ENCODE results near the gene CSRP1.
"Not testable (repeated sequence)": the region's sequence is repeated elsewhere in the genome, so short reads cannot be mapped to it uniquely, and the experiment has no call there.

The CSRP1 gene

DNA sequence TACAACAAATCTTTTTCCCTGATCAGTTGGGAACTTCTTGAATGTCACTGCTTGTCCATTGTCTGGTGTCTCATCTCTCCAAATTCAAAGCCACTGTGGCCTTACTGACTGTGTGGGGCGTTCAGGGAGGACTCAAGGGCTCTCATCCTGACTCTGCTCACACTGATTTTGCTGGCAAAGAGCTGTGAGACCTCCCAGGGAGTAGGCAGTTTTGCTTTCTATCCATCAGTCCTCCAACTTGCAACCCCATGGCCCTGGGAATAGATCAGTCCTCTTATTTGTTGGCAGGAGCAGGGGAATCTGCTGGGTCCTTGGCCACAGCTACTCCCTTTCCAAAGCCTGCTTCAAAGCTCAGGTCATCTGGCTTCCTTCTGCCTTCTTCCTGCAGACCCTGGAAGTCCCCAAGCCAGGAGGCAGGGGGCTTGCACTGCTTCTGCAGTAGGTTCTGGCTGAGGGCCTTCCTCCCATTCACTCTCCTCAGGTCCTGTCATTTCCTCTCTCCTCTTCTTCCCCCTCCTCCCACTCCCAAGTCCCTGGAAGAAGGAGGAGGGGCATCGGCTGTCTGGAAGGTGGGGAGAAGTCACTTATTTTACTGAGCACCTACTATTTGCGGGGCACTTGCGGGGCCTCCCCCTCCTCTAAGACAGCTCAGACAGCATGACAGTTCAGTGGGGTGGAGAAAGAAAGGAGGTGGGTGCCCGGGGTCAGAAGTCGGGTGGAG lies 31.1 kb upstream of the CSRP1 start:
- DNase-seq: no peak

DNA sequence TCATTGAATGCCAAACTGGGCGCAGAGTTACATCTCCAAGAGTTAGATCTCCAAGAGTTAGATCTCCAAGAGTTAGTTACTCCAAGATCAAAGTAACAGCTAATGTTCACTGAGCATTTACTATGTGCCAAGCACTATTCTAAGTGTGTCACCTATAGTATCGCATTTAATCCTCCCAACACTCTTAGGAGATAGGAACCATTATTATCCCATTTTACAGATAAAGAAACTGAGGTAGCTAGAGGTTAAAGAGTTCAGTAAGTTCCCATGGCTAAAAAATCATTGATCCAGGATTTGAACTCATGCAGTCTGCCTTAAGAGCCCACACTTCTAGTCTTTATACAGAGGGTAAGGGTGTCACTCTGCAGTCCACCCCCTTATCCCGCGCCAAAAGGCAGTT lies 30.5 kb upstream of the CSRP1 start:
- DNase-seq: no peak

GRCh38 chr1:201537028-201537427 lies 30.1 kb upstream of the CSRP1 start:
- DNase-seq: no peak

DNA sequence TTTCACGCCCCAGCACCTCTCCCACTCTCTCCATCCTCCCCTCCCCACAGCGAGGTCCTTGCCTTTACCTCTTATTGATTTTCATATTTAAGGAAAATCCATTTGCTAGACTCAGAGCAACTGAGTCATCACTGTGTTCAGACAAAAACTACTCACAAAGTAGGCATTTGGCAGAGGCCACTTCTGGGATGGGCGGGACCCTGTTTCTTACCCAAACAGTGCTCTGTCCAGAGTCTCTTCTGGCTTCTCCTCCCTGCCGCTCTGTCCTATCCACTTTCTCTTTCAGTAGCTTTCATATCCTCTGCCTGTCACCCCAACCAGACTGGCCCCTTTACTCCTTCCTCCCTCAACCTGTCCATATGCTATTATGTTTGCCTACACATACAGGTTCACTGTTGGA lies 29.6 kb upstream of the CSRP1 start:
- no peak for DNase-seq

DNA sequence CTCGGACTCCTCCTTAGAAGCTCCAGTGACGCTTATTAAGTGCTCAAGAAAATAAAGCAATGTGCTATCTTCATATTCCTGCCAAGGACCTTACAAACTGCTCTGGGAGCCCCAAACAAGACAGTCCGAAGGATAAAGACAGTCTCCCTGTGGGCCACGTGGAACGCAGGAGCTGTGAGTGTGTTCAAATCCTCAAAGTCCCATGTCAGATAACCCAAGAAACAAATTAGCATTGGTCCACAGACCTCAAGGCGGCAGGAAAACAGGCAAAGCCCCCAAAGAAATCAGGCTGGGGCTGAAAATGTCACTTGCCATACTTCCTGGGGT lies 29.0 kb upstream of the CSRP1 start:
- DNase-seq: no peak

- DNase-seq: no peak
Measured at GRCh38 chr1:201535046-201535918, 28.4 kb upstream of the CSRP1 start.

- no peak for DNase-seq
Measured at GRCh38 chr1:201533836-201534235, 26.9 kb upstream of the CSRP1 start.

DNA sequence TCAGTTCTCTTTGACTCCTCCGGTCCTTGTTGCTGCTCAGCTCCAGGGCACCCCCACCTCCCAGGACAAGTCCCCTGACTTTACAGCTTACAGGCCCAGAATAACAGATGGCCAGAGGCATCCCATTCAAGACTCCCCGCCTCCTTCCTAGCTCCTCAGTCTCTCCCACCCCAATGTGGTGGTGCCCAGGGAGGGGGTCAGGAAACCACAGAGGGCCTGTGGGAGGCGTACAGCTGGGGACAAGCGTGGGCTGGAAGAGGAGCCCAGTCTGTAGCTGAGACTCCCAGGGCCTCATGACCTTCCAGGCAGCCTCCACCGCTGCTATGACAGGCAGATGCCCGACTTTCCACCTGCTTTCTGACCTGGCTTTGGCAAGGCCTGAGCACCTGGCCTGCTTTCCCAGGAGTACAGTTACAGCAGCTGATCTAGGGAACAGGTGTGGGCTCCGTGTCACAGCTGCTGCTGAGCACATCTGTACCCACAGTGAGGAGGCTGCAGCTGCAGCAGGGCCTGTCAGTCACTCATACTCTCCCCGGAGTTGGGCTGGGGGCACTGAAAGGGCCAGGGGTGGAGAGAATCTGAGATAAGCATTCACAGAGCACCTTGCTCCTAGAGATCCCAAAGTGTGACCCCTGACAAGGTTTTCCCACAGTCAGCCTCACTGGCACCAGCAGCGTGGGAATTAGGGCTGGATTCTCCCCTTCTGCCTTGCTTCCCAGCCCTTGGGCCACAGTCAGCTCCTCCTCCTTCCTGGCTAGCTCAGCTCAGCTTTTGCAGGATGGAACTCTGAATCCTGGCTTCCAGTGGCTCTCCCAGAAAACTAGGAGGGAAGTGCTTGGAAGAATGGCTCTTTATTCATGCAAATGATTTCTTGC lies 24.9 kb upstream of the CSRP1 start:
- DNase-seq: no peak

DNA sequence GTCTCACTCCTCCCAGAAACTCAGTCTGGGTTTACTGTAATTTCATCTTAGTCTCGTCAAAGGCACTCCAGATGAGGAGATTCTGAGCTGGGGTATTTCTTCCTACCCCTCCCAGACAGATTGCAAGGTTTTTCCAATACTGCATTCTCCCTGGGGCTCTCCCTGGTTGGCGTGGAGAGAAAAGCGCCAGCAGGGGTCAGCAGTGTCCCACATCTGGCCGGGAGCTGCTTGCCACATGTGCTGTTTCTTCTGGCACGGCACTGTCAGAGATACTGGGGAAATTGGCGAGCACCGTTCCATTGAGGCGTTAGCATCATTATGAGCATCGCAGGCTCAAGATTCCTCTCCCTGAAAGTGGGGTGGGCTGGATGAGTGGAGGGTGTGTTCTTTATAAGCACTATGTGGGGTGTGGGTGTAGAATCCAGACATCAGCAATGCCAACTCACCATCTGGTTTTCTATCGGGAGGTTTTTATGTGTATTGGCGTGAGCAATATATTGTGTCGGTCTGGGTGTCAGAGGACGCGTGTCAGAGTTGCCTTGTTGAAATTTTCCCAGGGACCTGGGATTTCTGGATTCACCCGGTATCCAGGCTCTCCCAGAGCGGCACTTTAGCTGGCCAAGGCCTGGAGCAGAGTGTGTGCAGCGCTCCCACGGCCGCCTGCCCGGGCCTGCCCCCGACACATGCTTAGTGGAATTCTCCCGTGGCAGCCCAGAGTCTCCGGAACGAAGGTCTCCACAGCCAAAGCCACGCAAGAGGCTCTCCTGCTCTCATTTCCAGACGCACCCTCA lies 24.0 kb upstream of the CSRP1 start:
- DNase-seq: peak; percentile 28

DNA sequence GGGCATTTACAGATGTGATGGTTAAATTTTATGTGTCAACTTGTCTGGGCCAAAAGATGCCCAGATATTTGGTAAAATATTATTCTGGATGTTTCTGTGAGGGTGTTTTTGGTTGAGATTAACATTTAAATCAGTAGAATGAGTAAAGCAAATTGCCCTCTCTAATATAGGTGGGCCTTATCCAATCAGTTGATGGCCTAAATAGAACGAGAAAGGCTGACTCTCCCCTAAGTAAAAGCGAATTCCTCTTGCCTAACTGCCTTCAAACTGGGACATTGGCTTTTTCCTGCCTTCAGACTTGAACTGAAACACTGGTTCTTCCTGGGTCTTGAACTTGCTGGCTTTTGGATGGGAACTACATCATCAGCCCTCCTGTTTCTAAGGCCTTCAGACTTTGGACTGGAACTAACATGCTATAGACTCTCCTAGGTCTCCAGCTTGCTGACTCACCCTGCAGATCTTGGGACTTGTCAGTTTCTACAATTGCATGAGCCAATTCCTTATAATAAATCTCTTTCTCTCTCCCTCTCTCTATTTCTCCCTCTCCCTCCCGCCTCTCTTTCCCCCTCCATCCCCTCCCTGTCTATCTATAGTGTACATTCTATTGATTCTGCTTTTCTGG lies 21.8 kb upstream of the CSRP1 start:
- no peak for DNase-seq

DNA sequence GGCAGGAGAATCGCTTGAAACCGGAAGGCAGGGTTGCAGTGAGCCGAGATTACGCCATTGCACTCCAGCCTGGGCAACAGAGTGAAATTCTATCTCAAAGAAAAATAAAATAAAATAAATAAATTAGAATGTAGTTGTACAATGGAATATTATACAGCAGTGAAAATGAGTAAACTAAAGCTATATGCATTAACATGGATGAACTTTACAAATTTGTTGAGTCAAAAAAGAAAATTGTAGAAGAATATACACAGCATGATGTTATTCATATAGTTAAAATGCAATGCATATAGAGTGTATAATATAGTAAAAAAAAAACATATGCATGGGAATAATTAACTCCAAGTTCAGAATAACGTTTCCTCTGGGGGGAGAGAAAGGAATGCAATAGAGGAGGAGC lies 21.0 kb upstream of the CSRP1 start:
- DNase-seq: no peak

DNA sequence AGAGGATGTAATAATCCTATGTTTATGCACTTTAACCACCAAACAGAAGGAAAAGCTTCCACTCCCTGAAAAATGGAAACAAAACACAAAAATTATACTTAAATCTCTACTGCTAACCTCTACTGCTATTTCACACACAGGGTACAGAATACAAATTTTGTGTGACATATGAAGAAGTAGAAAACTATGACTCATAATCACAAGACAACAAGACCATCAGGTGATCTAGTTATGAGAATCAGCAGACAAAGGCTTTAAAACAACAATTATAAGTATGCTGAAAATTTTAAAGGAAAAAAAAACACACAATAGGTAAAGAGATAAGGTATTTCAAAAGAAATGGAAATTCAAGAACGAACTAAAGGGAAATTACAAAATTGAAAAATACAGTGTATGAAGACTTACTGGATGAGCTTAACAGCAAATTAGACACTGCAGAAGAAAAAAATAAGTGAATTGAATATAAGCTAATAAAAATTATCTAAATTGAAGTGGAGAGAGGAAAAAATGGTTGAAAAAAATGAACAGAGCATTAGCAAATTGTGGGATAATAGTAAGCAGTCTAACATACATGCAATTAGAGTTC lies 18.4 kb upstream of the CSRP1 start:
- DNase-seq: no peak

DNA sequence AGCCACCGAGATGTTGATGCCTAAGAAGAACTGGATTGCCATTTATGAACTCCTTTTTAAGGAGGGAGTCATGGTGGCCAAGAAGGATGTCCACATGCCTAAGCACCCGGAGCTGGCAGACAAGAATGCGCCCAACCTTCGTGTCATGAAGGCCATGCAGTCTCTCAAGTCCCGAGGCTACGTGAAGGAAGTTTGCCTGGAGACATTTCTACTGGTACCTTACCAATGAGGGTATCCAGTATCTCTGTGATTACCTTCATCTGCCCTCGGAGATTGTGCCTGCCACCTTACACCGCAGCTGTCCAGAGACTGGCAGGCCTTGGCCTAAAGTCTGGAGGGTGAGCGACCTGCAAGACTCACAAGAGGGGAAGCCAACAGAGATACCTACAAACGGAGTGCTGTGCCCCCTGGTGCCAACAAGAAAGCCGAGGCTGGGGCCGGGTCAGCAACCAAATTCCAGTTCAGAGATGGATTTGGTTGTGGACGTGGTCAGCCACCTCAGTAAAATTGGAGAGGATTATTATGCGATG lies 13.2 kb upstream of the CSRP1 start:
- DNase-seq: not testable (repeated sequence)

- no peak for DNase-seq
Measured at GRCh38 chr1:201518071-201518470, 11.1 kb upstream of the CSRP1 start.

DNA sequence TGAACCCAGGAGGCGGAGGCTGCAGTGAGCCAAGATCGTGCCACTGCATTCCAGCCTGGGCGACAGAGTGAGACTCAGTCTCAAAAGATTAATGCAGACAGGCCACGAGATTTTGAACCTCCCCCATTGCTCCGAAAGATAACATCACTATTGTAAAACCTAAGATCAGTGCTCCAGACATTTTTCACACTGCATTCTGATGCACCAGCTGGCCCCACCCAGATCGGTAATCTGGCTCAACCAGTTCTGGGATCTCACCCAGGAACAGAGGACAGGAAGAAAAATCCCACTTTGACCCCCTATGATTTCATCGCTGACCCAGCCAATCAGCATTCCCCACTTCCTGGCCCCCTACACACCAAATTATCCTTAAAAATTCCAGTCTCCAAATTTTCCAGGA lies 10.7 kb upstream of the CSRP1 start:
- no peak for DNase-seq

DNA sequence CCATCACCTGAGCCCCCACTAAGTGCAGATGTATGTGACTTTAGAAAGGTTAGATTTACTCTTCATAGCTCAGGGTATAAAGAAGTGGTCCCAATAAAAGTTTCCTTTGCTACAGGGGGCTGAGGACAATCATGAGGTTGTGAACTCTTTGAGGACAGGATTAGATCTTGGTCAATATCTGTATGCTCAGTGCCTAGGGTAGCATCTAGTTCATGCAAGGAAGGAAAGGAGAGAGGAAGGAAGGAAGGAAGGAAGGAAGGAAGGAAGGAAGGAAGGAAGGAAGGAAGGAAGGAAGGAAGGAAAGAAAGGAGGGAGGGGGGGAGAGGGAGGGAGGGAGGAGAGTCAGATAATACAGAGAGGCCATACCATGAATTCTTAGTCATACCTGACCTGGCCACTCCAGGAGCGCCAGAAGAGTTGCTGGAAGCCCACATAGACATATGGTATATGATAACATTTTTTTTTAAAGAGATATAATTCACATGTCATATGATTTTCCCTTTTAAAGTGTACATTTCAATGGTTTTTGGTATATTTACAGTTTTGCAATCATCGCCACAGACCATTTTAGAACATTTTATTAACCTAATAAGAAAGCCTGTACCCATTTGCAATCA lies 9.7 kb upstream of the CSRP1 start:
- no peak for DNase-seq

DNA sequence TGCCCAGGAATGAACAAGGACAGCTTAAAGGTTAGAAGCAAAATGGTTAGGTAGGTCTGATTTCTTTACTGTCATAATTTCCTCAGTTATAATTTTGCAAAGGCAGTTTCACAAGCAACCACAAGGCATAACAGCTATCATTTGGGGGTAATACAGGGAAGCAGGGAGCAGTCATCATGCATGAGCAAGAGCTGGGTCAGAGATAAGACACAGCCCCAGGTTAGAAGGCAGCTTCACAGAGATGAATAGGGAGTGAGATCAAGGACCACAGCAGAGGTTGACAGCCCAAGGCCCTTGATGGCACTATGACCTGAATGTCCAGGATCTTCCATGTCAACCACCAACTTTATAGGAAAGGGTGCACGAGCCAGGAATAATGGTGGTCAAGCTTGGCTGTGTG lies 9.0 kb upstream of the CSRP1 start:
- no peak for DNase-seq

DNA sequence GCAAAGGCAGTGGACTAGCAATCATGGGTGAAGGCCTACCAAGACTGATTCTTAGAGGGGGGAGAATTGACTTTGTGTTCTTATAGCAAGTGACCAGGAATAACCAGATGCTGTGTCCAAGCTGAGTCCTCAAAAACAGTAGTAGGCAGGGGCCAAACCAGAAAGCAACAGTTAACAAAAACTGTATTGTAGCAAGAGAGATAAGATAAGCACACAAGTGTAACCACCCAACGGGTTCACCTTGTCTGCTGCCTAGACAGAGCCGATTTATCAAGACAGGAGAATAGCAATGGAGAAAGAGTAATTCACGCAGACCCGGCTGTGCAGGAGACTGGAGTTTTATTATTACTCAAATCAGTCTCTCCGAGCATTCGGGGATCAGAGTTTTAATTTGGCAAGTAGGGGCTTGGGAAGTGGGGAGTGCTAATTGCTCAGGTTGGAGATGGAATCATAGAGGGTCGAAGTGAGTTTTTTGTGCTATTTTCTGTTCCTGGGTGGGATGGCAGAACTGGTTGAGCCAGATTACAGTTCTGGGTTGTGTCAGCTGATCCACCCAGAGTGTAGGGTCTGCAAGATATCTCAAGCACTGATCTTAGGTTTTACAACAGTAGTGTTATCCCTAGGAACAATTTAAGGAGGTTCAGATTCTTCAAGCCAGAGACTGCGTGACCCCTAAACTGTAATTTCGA lies 8.3 kb upstream of the CSRP1 start:
- DNase-seq: no peak

GRCh38 chr1:201514466-201514865 lies 7.5 kb upstream of the CSRP1 start:
- DNase-seq: no peak

DNA sequence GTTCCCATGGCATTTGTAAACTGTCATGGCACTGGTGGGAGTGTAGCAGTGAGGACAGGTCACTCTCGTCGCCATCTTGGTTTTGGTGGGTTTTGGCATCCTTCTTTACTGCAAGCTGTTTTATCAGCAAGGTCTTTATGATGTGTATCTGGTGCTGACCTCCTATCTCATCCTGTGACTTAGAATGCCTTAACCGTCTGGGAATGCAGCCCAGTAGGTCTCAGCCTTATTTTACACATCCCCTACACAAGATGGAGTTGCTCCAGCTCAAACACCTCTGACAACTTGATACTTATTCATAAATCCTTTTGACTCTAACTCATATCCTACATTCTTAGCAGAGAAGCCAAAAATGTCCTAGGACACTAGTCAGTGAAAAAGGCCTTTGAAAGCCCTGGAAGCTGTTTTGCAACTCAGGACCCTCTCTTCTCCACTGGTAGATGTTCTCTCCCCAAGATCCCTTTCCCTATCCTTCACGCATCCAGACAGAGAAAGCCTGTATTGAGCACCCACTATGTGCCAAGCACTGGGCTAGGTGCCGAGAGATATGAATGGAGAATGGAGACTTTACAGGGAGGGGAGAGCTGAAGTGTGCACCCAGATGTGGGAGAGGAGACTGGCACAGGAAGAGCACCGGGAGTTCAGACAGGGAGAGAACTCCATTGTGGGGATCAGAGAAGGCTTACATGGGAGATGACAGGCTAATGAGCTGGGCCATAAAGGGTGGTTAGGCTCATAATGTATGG lies 6.7 kb upstream of the CSRP1 start:
- no peak for DNase-seq

Measured in stimulated activated CD4-positive, alpha-beta T cell treated with anti-CD3 and anti-CD28 coated beads, Interleukin-4, amount 100 ng/mL, for 1 hour (primary cell).